Panc1 (cell line): ENCODE data around the gene PDE6B. TPM values are rescaled to one million over a fixed set of nuclear protein-coding genes. Genes with fewer than 3 reads are reported as not detected.

ENCODE experiments used
- ATAC-seq: fragments of 200-7000 bp; cut with Tn5 transposase; 2 replicates; pipeline ENCODE4 v1.9.1; 2020; ENCODE audit warnings: mild to moderate bottlenecking, moderate library complexity
- BruUV-seq: library from RNA; stranded (reverse); fragments of 400-500 nt; replicated peaks from 2 replicates; lab custom pipeline; 2021; lab: Mats Ljungman, UMichigan
- CTCF ChIA-PET: fragments of 300-600 bp; sonication (Branson Sonifier 250); formaldehyde crosslinking; loops from one replicate; lab custom pipeline; 2022; ENCODE audit warnings: antibody characterized with exemption; lab: Charles Lee
- POLR2A ChIA-PET: fragments of 300-600 bp; sonication (Branson Sonifier 250); formaldehyde crosslinking; loops from one replicate; lab custom pipeline; 2022; ENCODE audit warnings: antibody characterized with exemption; lab: Charles Lee
- DNase-seq: peaks from one replicate; pipeline ENCODE4 v3.0.0-alpha.2; 2010; ENCODE audit warnings: low read depth, low spot score
- H3K27ac ChIP-seq: 2 replicates; pipeline ENCODE4 v1.5.1; 2011; ENCODE audit warnings: mild to moderate bottlenecking, low read length, inconsistent platforms
- H3K27me3 ChIP-seq: fragments of 200-500 bp; sonication (Bioruptor generic); 2 replicates; pipeline ENCODE4 v1.6.0; 2014; ENCODE audit warnings: low read length, inconsistent platforms; ENCODE audit not compliant: control insufficient read depth, insufficient read depth
- H3K36me3 ChIP-seq: fragments of 200-500 bp; sonication (Bioruptor generic); 2 replicates; pipeline ENCODE4 v1.5.1; 2014; ENCODE audit warnings: inconsistent platforms, mild to moderate bottlenecking, low read length, moderate library complexity; ENCODE audit not compliant: control insufficient read depth, insufficient read depth
- H3K4me1 ChIP-seq: 2 replicates; pipeline ENCODE4 v1.5.1; 2011; ENCODE audit warnings: inconsistent platforms, mild to moderate bottlenecking, low read length, moderate library complexity; ENCODE audit not compliant: control insufficient read depth, insufficient read depth
- H3K4me3 ChIP-seq, 2 experiments: 2 replicates each; pipeline ENCODE4 v1.5.1; 2011 to 2012; ENCODE audit warnings: low read depth in 2 of 2, low read length in 2 of 2, mild to moderate bottlenecking in 2 of 2, inconsistent platforms in 1 of 2, moderate library complexity in 1 of 2
- H3K9me3 ChIP-seq: fragments of 200-500 bp; sonication (Bioruptor generic); 2 replicates; pipeline ENCODE4 v1.5.1; 2014; ENCODE audit warnings: low read depth, mild to moderate bottlenecking, inconsistent platforms, low read length, moderate library complexity; ENCODE audit not compliant: control insufficient read depth, insufficient read depth
- CTCF ChIP-seq: fragments of 450-650 bp; IDR thresholded peaks from 2 replicates; pipeline ENCODE4 v1.5.1; 2017; ENCODE audit warnings: mild to moderate bottlenecking
- POLR2AphosphoS5 ChIP-seq: IDR thresholded peaks from 2 replicates; pipeline ENCODE4 v1.6.1; 2012; ENCODE audit warnings: mild to moderate bottlenecking, low read depth, low read length, moderate library complexity
- REST ChIP-seq, 2 experiments: IDR thresholded peaks; 2 replicates each; pipeline ENCODE4 v1.6.1; 2011 to 2012; ENCODE audit warnings: low read depth in 2 of 2, control low read depth in 1 of 2, low read length in 1 of 2, mild to moderate bottlenecking in 1 of 2, moderate library complexity in 1 of 2; ENCODE audit not compliant: insufficient read depth in 1 of 2
- SIN3A ChIP-seq: IDR thresholded peaks from 2 replicates; pipeline ENCODE4 v1.6.1; 2012; ENCODE audit warnings: low read depth, mild to moderate bottlenecking, low read length, moderate library complexity, borderline replicate concordance; ENCODE audit not compliant: insufficient read depth
- TCF7L2 ChIP-seq: IDR thresholded peaks from 2 replicates; pipeline ENCODE4 v1.6.1; 2011; ENCODE audit warnings: mild to moderate bottlenecking, low read depth, low read length, inconsistent platforms
- in situ Hi-C: cut with HindIII; loops from 2 replicates; pipeline ENCODE4 v1.10.0; 2016; ENCODE audit warnings: low sequenced_read_pairs, low pct_unique_long_range_greater_than_20kb
- intact Hi-C: fragments of 100-400 bp; cut with micrococcal nuclease; formaldehyde crosslinking; loops from one replicate; pipeline ENCODE4 v1.10.0; 2022; ENCODE audit not compliant: unreplicated experiment
- total RNA-seq: library from RNA; stranded (reverse); gene quantifications from one replicate; pipeline ENCODE4 v1.2.1, GENCODE V29; 2021; ENCODE audit not compliant: unreplicated experiment

The PDE6B gene
- total RNA-seq, 1 experiment from 2014 or later, result 6.5 TPM

GRCh38 chr4:678331-679103 is 53.1 kb downstream of the PDE6B start:
- H3K4me1 ChIP-seq, result peaks cover 9% of the 10 kb centered on the region
- intact Hi-C loops, result no loop called here
- H3K27ac ChIP-seq, result no peak overlapping the region

DNA sequence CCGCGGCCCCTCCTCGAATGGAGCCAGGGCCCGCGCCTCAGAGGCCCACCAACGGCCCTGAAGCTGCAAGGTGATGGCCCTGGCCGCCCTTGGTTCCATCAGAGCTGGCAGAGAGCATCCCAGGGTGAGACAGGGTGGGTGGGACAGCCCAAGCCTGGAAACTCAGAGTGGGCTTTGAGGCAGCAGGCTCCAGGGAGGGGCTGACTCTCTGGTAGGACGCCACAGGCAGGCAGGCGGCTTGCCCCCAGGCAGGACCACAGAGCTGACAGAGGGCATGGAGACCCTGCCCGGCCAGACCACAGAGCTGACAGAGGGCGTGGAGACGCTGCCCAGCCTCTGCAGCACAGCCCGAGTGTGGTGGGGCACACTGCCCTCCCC is 53.7 kb downstream of the PDE6B start:
- in situ Hi-C loops (no loop called here), intact Hi-C loops (no loop called here)
- Histone ChIP-seq H3K36me3 (peaks cover 3% of the 10 kb centered on the region; the same call in 1 of the 2 replicates), H3K9me3 (no peaks in the 10 kb centered on the region), H3K4me1 (peaks cover 15% of the 10 kb centered on the region), H3K27me3 (no peaks in the 10 kb centered on the region), H3K27ac (no peak overlapping the region), H3K4me3 (no peak overlapping the region)
- DNase-seq, result no peak
- POLR2A ChIA-PET, result no interaction called here
- no TSS peak for BruUV-seq
- CTCF ChIA-PET, result interaction anchor here (0.8 kb wide), 1 partner anchor 15 kb away, joined by 3 read pairs; no protein-coding TSS in a partner anchor
- ATAC-seq, result no peak
- TF ChIP-seq SIN3A, result no peak
- TF ChIP-seq POLR2AphosphoS5, result no peak
- TF ChIP-seq CTCF, result no peak
- no peak for TF ChIP-seq REST (IDR thresholded peaks at IDR 0.05; ENCODE audit: insufficient read depth in 1 of 2, low read depth in 2 of 2, low read length in 1 of 2)
- TF ChIP-seq TCF7L2, result no peak

More at GRCh38 chr4:678331-679103, 53.1 kb downstream of the PDE6B start:
- Histone ChIP-seq H3K4me3 (no peak overlapping the region), H3K9me3 (no peaks in the 10 kb centered on the region), H3K27me3 (no peaks in the 10 kb centered on the region), H3K36me3 (peaks cover 6% of the 10 kb centered on the region; the same call in 1 of the 2 replicates)
- BruUV-seq, result no TSS peak
- TF ChIP-seq POLR2AphosphoS5, result no peak
- no peak for TF ChIP-seq TCF7L2
- no peak for TF ChIP-seq REST (IDR thresholded peaks at IDR 0.05; ENCODE audit: insufficient read depth in 1 of 2, low read depth in 2 of 2, low read length in 1 of 2)
- no peak for TF ChIP-seq SIN3A
- TF ChIP-seq CTCF, result no peak
- no peak for DNase-seq
- ATAC-seq, result no peak
- POLR2A ChIA-PET, result no interaction called here
- in situ Hi-C loops, result no loop called here
- CTCF ChIA-PET, result interaction anchor here (0.8 kb wide), 1 partner anchor 14 kb away, joined by 3 read pairs; no protein-coding TSS in a partner anchor
